Loucy (cell line): ENCODE results near the gene INPP4B.

ENCODE experiments used
- H2AFZ ChIP-seq: fragments of 200-600 bp; sonication (generic); 2 replicates; pipeline ENCODE4 v1.6.0; 2016; ENCODE audit warnings: antibody characterized with exemption, mild to moderate bottlenecking, low read length, moderate library complexity
- H3F3A ChIP-seq: fragments of 200-600 bp; 2 replicates; pipeline ENCODE4 v1.6.0; 2016; ENCODE audit warnings: antibody characterized with exemption, low read depth, mild to moderate bottlenecking
- H3K27me3 ChIP-seq: fragments of 200-600 bp; sonication (generic); 2 replicates; pipeline ENCODE4 v1.6.1; 2014; ENCODE audit warnings: low read length, mild to moderate bottlenecking; ENCODE audit not compliant: insufficient read depth, poor library complexity, severe bottlenecking
- H3K36me3 ChIP-seq: fragments of 200-600 bp; sonication (generic); 2 replicates; pipeline ENCODE4 v1.6.1; 2016; ENCODE audit warnings: low read length; ENCODE audit not compliant: insufficient read depth
- H3K4me1 ChIP-seq: fragments of 200-600 bp; sonication (generic); 2 replicates; pipeline ENCODE4 v1.5.1; 2014; ENCODE audit warnings: low read length, mild to moderate bottlenecking; ENCODE audit not compliant: insufficient read depth, poor library complexity, severe bottlenecking
- H3K4me2 ChIP-seq: fragments of 200-600 bp; sonication (generic); 2 replicates; pipeline ENCODE4 v1.6.0; 2014; ENCODE audit warnings: antibody characterized with exemption, low read length, low read depth, mild to moderate bottlenecking; ENCODE audit not compliant: poor library complexity, severe bottlenecking
- H3K4me3 ChIP-seq: fragments of 200-600 bp; sonication (generic); 2 replicates; pipeline ENCODE4 v1.5.1; 2014; ENCODE audit warnings: low read length, mild to moderate bottlenecking, mixed read lengths; ENCODE audit not compliant: poor library complexity, severe bottlenecking
- H3K79me2 ChIP-seq: fragments of 200-600 bp; sonication (generic); 2 replicates; pipeline ENCODE4 v1.6.1; 2014; ENCODE audit warnings: low read length; ENCODE audit not compliant: insufficient read depth
- H3K9ac ChIP-seq: fragments of 200-600 bp; sonication (generic); 2 replicates; pipeline ENCODE4 v1.6.0; 2014; ENCODE audit warnings: mild to moderate bottlenecking, low read depth, low read length, moderate library complexity; ENCODE audit not compliant: poor library complexity, severe bottlenecking
- H3K9me2 ChIP-seq: fragments of 200-600 bp; sonication (generic); replicated peaks from 2 replicates; pipeline ENCODE4 v1.6.1; 2016; ENCODE audit warnings: low read depth, low read length, mixed read lengths
- H3K9me3 ChIP-seq: fragments of 200-600 bp; sonication (generic); 2 replicates; pipeline ENCODE4 v1.6.1; 2014; ENCODE audit warnings: mild to moderate bottlenecking, antibody characterized with exemption, low read length, low read depth; ENCODE audit not compliant: insufficient read depth
- H4K20me1 ChIP-seq: fragments of 200-600 bp; sonication (generic); 2 replicates; pipeline ENCODE4 v1.6.0; 2014; ENCODE audit warnings: antibody characterized with exemption, low read length, mild to moderate bottlenecking; ENCODE audit not compliant: insufficient read depth, poor library complexity, severe bottlenecking
- CTCF ChIP-seq: fragments of 200-600 bp; sonication (generic); conservative IDR thresholded peaks from 2 replicates; pipeline ENCODE4 v1.5.1; 2014; ENCODE audit warnings: mild to moderate bottlenecking, antibody characterized with exemption, low read length
- EZH2phosphoT487 ChIP-seq: fragments of 200-600 bp; IDR thresholded peaks from 2 replicates; pipeline ENCODE4 v1.6.1; 2018; ENCODE audit warnings: antibody characterized with exemption, mild to moderate bottlenecking, moderate library complexity, borderline replicate concordance

INPP4B gene

GRCh38 chr4:142567199-142567598 lies 278.9 kb downstream of the INPP4B start:
- no peak overlapping the region for H3K4me3 ChIP-seq
- H3K9me2 ChIP-seq, result no peaks in the 10 kb centered on the region
- H3K27me3 ChIP-seq, result no peaks in the 10 kb centered on the region
- H3F3A ChIP-seq, result no peaks in the 10 kb centered on the region
- no peak overlapping the region for H3K9ac ChIP-seq
- H3K4me2 ChIP-seq, result no peak overlapping the region
- no peaks in the 10 kb centered on the region for H3K36me3 ChIP-seq
- TF ChIP-seq CTCF (no peak; the same call in 1 of the 2 replicates), EZH2phosphoT487 (no peak)
- H3K79me2 ChIP-seq, result no peaks in the 10 kb centered on the region
- no peaks in the 10 kb centered on the region for H3K9me3 ChIP-seq
- no peak overlapping the region for H2AFZ ChIP-seq
- no peaks in the 10 kb centered on the region for H3K4me1 ChIP-seq
- H4K20me1 ChIP-seq, result no peaks in the 10 kb centered on the region

GRCh38 chr4:142566777-142567176 lies 279.3 kb downstream of the INPP4B start:
- Histone ChIP-seq H3K9me2 (no peaks in the 10 kb centered on the region), H3K27me3 (no peaks in the 10 kb centered on the region), H4K20me1 (no peaks in the 10 kb centered on the region), H3K4me1 (no peaks in the 10 kb centered on the region), H3K9ac (no peak overlapping the region), H3K36me3 (no peaks in the 10 kb centered on the region), H3K79me2 (no peaks in the 10 kb centered on the region), H3K4me3 (no peak overlapping the region), H3K9me3 (no peaks in the 10 kb centered on the region), H3K4me2 (no peak overlapping the region), H2AFZ (no peak overlapping the region; the same call in 1 of the 2 replicates), H3F3A (no peaks in the 10 kb centered on the region)
- TF ChIP-seq CTCF, result no peak
- TF ChIP-seq EZH2phosphoT487, result no peak

GRCh38 chr4:142566243-142566642 lies 279.9 kb downstream of the INPP4B start:
- Histone ChIP-seq H3K4me3 (no peak overlapping the region), H2AFZ (no peak overlapping the region), H3K9ac (no peak overlapping the region), H3K27me3 (no peaks in the 10 kb centered on the region), H3F3A (no peaks in the 10 kb centered on the region), H3K79me2 (no peaks in the 10 kb centered on the region), H3K4me1 (no peaks in the 10 kb centered on the region), H3K4me2 (no peak overlapping the region), H3K9me3 (no peaks in the 10 kb centered on the region), H3K9me2 (no peaks in the 10 kb centered on the region), H3K36me3 (no peaks in the 10 kb centered on the region), H4K20me1 (no peaks in the 10 kb centered on the region)
- TF ChIP-seq EZH2phosphoT487 (no peak), CTCF (no peak)
